NOMO-1 treated with DMSO at 0.1 percent for 48 hours (cell line): ENCODE measurements around the gene ACAP1.

ENCODE experiments used
- DNase-seq: peaks from one replicate; lab custom pipeline; 2025; ENCODE audit not compliant: unreplicated experiment; lab: John Stamatoyannopoulos, UW

ACAP1 gene

DNA sequence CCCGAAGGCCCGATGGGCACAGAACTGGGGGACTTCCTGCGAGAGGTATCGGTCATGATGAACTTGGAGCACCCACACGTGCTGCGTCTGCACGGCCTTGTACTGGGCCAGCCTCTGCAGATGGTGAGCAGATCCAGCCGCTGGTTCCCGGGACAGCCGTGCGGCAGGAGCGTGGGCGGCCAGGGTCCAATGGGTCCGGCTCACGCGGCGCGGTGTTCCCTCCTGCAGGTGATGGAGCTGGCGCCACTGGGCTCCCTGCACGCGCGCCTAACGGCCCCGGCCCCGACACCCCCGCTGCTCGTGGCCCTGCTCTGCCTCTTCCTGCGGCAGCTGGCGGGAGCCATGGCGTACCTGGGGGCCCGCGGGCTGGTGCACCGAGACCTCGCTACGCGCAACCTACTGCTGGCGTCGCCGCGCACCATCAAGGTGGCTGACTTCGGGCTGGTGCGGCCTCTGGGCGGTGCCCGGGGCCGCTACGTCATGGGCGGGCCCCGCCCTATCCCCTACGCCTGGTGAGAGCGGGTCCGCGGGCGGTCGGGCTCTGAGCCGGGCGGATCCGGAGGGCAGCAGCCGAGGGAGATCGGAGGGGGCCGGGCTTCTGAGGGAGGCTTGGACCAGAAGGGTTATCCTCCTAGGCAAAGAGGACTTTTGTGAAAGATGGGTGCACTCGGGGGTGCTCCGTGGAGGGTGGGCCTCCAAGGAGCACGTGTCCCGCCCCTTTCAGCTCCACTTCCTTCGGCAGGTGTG, 47.6 kb downstream of the ACAP1 start:
- DNase-seq = peak; percentile 17

DNA sequence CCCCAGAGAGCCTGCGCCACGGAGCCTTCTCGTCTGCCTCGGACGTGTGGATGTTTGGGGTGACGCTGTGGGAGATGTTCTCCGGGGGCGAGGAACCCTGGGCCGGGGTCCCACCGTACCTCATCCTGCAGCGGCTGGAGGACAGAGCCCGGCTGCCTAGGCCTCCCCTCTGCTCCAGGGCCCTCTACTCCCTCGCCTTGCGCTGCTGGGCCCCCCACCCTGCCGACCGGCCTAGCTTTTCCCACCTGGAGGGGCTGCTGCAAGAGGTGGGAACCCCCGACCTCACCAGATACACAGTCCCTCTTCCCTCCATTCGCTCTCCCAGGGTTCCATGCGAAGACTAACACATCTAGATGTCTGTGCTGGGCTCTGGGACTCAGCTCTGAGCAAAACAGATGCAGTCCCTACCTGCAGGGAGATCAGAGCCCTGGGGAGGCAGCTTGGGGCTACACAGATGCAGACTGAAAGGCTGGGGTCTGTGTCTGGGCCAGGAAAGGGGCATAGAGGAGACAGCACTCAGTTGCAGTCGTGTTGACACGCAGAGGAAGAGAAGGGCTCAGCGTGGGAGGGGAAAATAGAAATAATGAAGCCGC, 48.3 kb downstream of the ACAP1 start:
- DNase-seq = no peak

DNA sequence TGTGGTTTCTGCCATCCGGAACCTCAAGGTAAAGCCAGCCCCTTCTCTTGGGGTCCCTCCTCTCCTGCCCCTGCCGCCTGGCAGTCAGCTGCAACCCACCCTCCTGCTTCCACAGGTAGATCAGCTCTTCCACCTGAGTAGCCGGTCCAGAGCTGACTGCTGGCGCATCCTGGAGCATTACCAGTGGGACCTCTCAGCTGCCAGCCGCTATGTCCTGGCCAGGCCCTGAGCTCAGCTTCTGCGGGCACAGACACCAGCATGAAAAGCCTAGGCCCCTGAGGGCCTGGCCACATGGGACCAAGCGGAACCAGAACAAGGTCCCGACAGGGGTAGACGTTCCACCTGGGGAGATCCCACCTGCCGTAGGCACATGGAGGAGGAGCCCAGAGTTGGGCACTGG, 52.5 kb downstream of the ACAP1 start:
- DNase-seq = no peak

DNA sequence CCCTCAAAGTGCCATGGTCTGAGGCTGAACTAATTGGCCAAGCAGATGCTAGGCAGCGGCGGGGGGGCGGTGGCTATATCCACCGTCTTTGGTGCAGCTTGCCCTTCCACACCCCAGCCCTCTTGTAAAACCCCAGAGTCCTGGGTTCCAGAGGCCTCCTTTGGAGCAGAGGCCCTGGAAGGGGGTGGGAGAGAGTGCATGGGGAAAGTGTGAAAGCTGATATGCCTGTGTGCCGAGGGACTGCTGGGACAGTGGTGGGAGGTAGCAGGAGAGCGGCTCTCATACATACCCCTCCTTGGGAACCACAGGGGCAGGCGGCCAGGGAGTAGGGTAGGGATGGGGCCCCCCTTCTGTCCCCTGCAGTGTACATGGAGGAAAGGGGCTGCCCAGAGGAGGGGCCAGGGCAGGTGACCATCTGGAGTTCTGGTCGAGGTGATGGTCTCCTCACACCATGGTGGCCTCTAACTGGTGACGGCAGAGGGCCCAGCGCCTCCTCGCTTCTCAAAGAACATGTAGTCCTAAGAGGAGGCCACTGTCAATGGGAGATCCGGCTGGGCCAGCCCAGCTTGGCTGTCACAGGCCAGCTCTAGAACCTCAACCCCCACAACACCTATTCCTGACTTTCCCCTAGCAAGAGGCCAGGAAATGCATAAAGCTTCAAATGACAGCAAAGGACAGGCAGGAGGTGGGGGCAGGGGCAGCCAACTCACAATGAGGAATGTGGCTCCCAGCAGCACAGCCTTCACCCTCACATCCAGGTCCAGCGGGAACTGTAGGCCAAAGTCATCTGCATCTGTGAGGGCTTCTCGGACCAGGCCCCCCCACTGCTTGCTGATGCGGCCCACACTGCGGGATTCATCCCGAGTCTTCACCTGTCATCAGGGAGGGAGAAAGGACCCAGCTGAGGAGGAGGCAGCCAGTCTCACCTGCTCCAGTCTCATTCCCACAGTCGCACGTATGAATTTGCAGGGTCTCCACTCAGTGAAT, 53.9 kb downstream of the ACAP1 start:
- no peak for DNase-seq

DNA sequence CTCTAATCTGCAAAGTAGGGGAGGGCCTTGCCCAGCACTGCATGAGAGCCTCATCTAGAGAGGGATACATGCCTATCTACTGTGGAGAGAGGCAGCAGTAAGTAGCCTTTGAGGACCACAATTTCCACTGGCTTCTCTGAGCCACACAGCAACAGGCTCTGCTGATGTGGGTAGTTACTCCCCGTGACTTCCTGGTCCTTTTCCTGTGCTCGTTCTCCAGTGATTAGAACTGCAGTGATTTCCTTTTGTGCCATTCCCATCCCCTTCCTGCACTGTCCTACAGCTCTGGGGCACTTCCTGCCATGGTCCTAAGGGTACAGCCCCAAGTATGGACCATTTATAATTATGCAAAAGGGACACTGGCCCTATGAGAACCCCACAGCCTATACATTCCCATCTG, 55.0 kb downstream of the ACAP1 start:
- DNase-seq = no peak

DNA sequence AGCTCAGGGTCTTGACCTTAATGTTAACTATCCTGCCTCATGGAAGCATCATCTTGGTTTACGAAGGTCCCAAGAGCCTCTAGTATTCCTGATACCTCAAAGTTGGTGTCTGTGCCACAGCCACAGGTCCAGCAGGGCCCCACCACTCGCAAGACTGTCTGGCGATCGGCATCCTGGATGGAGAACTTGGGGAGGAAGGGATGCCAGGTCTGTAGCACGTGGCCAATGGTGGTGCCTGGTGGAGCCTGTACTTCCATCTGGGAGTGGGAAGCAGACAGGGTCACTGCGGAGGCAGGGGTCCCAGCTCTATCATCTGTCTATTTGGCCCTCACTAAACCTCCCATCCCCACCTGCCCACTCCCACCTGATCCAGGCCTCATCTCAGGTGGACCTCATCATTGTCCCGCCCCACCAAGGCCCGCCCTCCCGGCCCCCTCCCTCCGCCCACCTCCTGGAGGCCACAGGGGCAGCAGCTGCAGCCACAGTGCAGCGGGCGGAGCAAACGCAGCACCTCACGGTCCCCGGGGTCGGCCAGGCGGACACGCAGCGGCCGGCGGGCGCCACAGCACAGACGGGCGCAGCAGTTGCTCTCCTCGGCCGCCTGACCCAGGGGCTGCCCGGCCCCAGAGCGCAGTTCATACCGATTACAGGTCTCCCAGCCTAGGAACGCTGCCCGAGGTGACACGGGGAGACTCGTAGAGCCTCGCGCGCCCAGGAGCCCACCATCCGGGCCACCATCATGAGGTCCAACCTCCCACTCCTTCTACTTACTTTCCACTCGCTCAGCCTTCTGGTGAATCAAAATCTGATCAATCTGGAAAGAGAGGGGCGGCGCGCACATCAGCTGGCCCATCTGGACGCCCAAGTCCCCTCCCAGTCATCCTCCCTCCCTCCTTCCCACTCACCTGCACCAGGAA, 56.6 kb downstream of the ACAP1 start:
- no peak for DNase-seq

DNA sequence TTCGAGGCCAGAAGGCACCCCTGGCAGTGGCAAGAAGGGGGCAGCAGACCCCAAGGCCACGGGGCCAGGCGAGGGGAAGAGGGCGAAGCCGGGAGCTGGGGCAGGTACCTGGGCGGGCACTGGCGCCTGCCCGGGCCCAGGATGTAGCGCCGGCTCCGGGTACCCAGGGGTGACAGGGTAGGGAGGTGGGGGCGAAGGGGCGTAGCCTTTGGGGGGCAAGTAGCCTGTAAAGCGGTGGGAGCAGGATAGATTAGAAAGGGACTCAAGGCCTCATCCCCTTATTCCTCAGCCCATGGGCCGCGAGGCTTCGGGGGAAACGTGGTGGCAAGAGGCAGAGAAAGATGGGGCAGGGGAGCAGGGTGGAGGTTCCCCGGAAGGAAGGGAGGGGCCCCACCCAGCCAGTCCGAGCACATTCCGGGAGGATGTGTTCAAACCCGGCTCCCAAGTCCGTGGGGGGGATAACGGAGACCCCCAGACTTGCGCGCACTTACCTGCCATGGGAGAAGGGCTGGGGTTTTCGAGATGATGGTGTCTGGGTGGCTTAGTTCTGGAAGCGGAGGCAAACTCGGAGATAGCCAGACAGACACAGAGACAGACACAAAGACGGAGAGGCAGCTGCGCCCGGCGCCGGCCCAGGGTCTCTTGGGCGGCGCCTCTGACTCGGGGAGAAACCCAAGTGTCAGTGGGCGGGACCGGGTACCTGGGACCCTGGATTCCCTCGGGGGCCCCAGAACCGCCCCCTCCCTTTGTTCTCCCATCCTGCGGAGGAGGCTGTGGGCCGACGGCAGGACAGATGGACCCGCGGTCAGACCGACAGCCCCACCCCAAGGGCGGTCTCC, 57.5 kb downstream of the ACAP1 start:
- peak; percentile 14 for DNase-seq

DNA sequence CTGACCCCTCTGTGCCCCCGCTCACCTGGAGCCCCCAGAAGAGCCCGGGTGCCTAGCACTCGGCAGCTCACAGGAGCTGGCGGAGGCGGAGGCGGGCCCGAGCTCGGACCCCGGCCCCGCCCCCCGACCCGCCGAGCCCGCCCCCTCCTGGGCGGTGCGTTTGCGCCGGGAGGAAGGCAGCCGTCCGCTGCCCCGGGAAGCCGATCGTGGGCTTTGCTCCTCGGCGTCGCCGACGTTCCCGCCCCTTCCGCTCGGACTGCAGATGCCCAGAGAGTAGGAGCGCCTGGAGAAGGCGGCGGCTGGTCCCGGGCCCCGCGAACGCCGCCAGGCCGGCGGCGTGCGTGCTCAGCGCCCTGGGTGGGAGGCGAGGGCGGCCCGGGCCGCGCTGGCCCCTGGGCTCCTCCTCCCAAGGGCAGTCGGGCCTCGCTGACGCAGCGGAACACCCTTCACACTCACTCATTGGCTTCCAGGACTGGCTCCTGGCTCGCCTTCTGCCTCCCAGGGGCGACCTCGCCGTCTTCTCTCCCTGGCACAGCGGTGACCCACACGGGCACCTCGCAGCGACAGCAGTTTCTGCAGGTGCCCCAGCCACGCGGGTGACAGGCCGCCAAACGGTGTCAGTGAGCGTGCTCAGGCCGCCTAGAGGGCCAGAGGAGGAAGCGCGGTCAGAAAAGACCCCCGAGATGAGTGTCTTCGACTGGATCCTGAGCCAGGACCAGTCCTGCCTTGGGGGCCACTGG, 58.3 kb downstream of the ACAP1 start, which contains the start of gene PLSCR3:
Gene PLSCR3, minus strand, starts transcription at position 74 of the 740 bp plus-strand sequence. CDS start 415 bp downstream, outside the sequence.
- peak; percentile 72 for DNase-seq

DNA sequence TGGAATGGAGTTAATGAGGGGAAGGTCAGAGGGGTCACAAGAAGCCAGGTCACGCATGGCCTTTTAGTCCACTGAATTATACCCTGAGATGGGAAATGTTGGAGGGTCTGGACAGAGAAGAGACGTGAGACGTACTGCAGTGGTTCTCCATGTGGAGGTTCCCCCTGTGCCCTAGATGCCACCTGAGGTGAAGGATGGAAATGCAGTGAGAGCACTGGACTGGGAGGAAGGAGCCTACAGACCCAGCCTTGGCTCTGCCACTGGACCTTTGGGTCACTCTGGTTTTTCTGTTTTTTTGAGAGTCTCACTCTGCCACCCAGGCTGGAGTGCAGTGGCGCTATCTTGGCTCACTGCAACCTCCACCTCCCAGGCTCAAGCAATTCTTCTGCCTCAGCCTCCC, 59.8 kb downstream of the ACAP1 start:
- no peak for DNase-seq

DNA sequence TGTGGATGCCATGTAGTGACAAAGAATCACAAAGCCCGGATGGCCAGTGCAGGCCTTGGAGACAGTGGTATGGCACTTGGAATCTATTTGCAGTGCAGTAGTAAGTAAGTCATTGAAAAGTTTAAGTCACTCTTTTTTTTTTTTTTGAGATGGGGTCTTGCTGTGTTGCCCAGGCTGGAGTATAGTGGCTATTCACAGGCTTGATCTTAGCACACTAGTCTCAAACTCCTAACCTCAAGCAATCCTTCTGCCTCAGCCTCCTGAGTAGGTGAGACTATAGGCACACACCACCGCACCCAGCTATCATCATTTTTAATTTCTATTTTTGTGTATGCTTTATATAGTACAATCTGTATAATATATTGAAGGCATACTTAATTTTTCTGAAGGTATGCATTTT, 62.3 kb downstream of the ACAP1 start:
- no peak for DNase-seq
